ENCODE data around the gene GDPD1.
"Not testable (repeated sequence)": the region's sequence is repeated elsewhere in the genome, so short reads cannot be mapped to it uniquely, and the experiment has no call there.

Gene GDPD1

GRCh38 chr17:59220328-59221158, at the start of gene GDPD1:
TSS of gene GDPD1 (plus strand) at chr17:59220511. CDS start at chr17:59220610, 99 bp downstream.
- DNase-seq, result peak; percentile 93

- DNase-seq, result no peak
Observed at GRCh38 chr17:59172436-59173004, 47.8 kb upstream of the GDPD1 start.

- no peak for DNase-seq
Observed at GRCh38 chr17:59174671-59175070, 45.6 kb upstream of the GDPD1 start.

DNA sequence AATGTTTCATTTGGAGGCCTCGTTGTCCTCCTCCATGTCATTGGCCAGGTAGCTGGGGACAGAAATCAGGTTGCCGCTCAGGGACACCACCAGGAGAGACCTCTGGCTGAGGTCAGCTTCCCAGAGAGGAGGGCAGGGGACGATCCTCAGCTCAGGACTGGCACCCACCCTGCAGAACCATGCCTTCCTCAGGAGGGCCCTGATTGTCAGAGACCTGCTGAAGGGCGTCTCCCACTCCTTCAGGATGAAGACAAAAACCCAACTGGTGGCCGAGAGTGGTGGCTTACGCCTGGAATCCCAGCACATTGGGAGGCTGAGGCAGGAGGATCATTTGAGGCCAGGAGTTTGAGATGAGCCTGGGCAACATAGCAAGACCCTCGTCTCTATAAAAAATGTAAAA, 45.2 kb upstream of the GDPD1 start:
- no peak for DNase-seq

DNA sequence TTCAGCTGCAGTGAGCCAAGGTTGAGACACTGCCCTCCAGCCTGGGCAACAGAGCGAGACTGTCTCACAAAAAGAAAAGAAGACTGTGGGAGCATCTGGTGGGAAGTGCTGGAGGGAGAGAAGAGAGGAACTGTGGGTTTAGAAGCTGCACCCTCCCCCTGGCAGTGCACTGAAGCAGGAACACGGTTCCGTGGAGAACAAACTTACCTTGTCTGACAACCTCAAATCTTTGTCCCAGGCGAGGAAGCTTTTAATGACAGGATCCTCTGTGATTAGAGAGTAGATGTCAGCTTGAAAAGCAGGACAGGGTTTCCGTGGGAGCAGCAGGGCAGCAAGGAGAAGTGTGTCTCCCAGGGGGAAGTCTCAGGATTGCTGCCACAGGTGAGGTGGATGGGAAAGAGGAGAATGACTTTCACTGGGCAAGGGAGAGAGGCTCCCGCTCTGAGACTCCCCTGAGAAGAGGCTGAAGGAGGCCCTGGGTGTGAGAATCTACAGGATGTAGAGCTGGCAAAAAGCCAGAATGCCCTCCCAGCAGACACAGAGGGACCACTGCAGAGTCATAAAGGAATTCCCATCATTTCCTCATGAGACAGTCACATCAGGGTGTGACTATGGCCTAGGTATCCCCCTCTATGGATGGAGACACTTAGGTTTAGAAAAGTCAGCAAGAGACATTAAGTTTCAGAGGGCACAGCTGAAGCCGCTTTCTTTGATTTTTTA, 41.9 kb upstream of the GDPD1 start:
- no peak for DNase-seq

- not testable (repeated sequence) for DNase-seq
Observed at GRCh38 chr17:59179601-59180000, 40.7 kb upstream of the GDPD1 start.

GRCh38 chr17:59180626-59181025, 39.7 kb upstream of the GDPD1 start:
- no peak for DNase-seq

DNA sequence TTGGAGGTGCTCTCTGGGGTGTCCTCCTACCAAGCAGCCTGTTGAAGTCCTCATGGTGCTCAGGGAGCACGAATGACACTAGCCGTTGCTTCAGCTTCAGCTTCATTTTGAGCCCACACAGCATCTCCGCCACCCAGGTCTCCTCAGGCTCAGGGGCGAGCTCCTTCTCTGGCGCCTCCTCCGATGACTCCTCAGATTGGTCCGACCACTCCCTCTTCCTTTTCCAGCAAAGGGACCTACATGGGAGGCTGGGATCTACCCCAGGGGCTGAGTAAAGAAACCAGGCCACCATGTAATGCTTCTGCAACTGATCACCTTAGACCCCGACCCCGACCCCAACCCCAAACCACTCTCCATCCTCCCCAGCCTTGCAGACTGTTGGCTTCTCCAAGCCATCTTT, 38.8 kb upstream of the GDPD1 start:
- no peak for DNase-seq

- DNase-seq, result no peak
Observed at GRCh38 chr17:59185997-59186396, 34.3 kb upstream of the GDPD1 start.

DNA sequence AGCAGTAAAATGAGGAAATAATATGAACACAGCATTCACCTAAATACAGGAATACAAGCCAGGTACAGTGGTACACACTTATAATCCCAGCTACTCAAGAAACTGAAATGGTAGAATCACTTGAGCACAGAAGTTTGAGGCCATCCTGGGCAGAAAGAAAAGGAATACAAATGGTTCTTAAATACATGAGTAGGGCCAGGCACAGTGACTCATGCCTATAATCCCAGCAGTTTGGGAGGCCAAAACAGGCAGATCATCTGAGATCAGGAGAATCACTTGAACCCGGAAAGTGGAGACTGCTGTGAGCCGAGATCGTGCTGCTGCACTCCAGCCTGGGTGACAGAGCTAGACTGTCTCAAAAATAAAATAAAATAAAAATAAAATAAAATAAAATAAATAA, 33.5 kb upstream of the GDPD1 start:
- no peak for DNase-seq

DNA sequence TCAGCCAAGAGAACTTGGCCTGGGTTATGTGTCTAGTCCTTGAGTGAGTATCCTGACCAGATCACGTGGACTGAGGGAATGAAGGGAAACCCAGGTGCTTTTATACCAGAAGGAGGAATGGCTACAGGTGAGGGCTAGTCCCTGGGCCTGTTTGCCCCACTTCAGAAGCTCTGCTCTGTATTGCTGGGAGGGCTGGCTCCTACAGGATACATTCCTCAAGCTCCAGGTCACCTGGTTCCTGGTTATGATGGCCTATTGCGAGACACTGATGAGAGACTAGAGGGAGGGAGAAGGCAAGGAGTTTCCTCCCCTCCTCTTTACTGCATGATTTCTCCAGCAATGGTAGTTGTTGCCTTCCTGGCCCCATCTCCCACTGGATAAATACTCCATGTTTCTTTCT, 29.5 kb upstream of the GDPD1 start:
- DNase-seq, result no peak

DNA sequence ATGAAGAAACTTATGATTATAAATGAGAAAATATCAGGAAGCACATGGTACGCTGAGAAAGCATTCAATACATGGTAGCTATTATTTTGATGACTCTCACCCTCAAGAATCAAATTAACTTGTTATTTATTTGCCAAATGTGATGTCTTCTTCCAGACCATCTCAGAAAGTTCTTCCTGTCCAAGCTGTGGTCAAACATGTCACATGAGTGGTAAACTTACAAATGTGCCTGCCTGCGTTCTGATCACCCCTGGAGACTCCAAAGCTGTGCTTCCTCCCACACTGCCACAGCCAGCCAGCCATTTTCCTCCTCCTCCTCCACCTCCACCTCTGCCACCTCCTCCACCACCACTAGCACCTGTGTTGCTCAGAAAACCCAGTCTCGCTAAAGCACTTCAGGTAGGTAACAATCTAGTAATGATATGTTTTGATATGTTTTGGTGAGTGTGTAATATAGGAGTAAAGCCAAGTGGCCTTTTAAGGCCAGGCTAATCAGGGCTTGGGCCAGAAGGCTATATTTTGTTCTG, 26.9 kb upstream of the GDPD1 start:
- DNase-seq, result no peak

GRCh38 chr17:59199398-59199797, 20.9 kb upstream of the GDPD1 start:
- DNase-seq, result no peak

DNA sequence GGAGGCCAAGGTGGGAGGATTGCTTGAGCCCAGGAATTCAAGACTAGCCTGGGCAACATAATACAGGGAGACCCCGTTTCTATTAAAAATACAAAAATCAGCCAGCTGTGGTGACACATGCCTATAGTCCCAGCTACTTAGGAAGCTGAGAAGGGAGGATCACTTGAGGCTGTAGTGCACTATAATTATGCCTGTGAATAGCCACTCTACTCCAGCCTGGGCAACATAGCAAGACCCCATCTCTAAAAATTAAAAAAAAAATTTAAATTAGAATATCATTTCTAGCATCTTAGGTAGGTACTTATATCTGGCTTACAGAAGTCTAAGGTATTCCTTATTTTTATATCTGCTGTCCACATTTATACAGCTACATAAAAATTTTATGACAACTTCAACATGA, 18.0 kb upstream of the GDPD1 start:
- DNase-seq, result no peak

GRCh38 chr17:59219370-59219769, 941 bp upstream of the GDPD1 start:
- no peak for DNase-seq

GRCh38 chr17:59219992-59220327, 351 bp upstream of the GDPD1 start:
- DNase-seq, result no peak

DNA sequence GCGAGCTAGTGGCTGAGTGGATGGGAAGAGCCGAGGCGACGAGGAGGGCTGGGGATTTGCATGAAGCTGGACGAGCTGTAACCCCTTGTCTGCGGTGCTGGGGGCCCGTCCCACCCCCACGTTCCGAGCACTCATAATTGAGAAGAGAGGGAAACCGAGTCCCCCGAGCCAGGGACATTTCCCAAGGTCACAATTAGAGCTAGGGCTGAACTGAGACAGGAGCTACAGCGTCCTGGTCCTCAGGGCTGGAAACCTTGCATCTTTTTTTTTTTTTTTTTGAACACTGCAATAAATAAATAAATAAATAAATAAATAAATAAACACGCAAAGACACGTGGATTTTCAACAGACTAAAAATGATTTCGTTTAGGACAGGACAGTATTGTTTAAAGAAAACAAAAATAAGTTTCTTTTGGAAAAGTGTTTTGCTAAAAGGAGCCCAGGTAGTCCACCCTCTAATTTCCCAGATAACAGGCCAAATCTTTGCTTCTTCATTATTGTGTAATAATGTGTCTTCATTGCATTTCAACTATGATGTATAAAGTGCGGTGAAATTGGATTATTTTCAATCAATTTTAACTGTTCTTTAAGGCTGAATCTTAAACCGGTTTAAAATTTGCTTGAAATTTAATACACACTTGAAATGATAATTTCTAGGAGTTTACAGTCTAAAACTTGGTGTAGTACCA, 992 bp downstream of the GDPD1 start:
- peak; percentile 3 for DNase-seq

DNA sequence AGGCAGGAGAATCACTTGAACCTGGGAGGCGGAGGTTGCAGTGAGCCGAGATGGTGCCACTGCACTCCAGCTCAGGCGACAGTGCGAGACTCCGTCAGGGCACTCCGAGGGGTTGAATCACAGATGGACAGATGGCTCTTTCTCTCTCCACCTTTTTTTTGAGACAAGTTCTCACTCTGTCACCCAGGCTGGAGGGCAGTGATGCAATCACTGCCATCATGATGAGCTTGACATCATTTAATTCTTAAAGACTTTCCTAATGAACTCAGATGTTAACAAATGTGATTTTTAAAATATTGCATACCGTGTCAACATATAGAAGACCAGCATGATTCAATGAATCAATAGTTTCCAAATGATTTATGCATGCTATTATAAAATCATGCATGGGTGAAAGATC, 3.5 kb downstream of the GDPD1 start:
- no peak for DNase-seq

GRCh38 chr17:59228588-59228987, 8.3 kb downstream of the GDPD1 start:
- DNase-seq, result not testable (repeated sequence)

DNA sequence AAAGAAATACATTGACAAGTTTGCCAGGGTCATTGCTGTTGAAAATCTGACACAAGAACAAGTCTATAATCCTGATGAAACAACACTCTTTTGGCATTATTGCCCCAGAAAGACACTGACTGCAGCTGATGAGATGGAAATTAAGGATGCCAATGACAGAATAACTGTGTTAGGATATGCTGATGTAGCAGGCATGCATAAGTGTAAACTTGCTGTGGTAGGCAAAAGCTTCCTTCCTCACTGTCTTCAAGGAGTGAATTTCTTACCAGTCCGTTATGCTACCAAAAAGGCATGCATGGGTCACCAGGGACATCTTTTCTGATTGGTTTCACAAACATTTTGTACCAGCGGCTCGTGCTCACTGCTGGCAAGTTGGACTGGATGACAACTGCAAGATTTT, 10.5 kb downstream of the GDPD1 start:
- DNase-seq, result no peak

- DNase-seq, result no peak
Observed at GRCh38 chr17:59234631-59235030, 14.3 kb downstream of the GDPD1 start.

DNA sequence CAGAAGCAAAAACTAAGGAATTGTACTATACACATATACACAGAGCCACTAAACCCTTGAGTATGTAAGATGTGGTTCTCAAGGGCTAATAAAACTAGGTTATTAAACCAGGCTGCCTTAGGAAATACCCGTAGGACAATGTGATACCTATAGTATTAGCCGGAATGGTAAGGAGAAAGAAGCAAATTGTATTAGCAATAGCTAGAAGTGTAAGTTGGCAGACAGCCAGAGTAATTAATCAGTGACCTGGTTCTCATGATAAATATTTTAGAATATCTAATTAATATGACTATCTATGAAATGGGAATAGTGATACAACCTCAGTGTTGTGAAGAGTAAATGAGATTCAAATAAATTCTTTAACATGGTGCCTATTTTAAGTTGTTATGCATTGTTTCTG, 18.6 kb downstream of the GDPD1 start:
- no peak for DNase-seq

DNA sequence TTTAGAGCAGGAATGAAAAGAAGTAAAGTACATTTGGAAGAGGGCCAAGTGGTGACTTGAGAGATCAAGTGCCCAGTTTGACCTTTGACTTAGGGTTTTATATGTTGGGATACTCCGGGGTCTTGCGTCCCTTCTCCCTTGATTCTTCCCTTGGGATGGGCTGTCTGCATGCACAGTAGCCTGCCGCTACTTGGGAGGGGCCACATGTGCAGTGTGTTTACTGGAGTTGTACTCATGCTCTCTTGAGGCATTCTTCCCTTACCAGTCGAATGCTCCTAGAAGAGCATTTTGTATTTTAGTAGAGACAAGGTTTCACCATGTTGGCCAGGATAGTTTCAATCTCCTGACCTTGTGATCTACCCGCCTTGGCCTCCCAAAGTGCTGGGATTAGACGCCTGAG, 23.8 kb downstream of the GDPD1 start:
- DNase-seq, result no peak
